ENCODE measurements around the gene ADCY3. TPM values are rescaled to one million over a fixed set of nuclear protein-coding genes. Genes with fewer than 3 reads are reported as not detected.

The ADCY3 gene
- total RNA-seq, 1 donor from 2014 or later = 38.6 TPM

GRCh38 chr2:24917731-24918325, 2.2 kb downstream of the ADCY3 start:
- Mint-ChIP-seq H3K4me3 (peak overlapping the region; percentile 69), H3K4me1 (peaks cover 16% of the 10 kb centered on the region), H3K9me3 (no peaks in the 10 kb centered on the region), H3K36me3 (peaks cover 7% of the 10 kb centered on the region), H3K27ac (no peak overlapping the region), H3K27me3 (ENCODE audit: low read depth) (peaks cover 6% of the 10 kb centered on the region)
- no peak for TF ChIP-seq CTCF (IDR thresholded peaks at IDR 0.05; ENCODE audit: unreplicated experiment)
- no peak for DNase-seq (ENCODE audit: low spot score in 2 of 2, unreplicated experiment in 2 of 2)

- Mint-ChIP-seq H3K36me3 (peaks cover 7% of the 10 kb centered on the region), H3K4me3 (no peak overlapping the region), H3K4me1 (peaks cover 16% of the 10 kb centered on the region), H3K9me3 (no peaks in the 10 kb centered on the region), H3K27ac (no peak overlapping the region), H3K27me3 (ENCODE audit: low read depth) (peaks cover 6% of the 10 kb centered on the region)
- TF ChIP-seq CTCF (IDR thresholded peaks at IDR 0.05; ENCODE audit: unreplicated experiment) = no peak
- DNase-seq (ENCODE audit: low spot score in 2 of 2, unreplicated experiment in 2 of 2) = no peak
These were observed 3.0 kb downstream of the ADCY3 start for GRCh38 chr2:24917086-24917485.

- Mint-ChIP-seq H3K36me3 (peaks cover 13% of the 10 kb centered on the region), H3K27me3 (ENCODE audit: low read depth) (peaks cover 2% of the 10 kb centered on the region), H3K9me3 (no peaks in the 10 kb centered on the region), H3K4me3 (no peak overlapping the region), H3K27ac (no peak overlapping the region), H3K4me1 (peaks cover 16% of the 10 kb centered on the region)
- no peak for DNase-seq (ENCODE audit: low spot score in 2 of 2, unreplicated experiment in 2 of 2)
- TF ChIP-seq CTCF (IDR thresholded peaks at IDR 0.05; ENCODE audit: unreplicated experiment) = no peak
These were observed 4.2 kb downstream of the ADCY3 start for GRCh38 chr2:24915796-24916195.

- Mint-ChIP-seq H3K27me3 (ENCODE audit: low read depth) (no peaks in the 10 kb centered on the region), H3K4me1 (peaks cover 16% of the 10 kb centered on the region), H3K36me3 (peaks cover 14% of the 10 kb centered on the region), H3K9me3 (peaks cover 1% of the 10 kb centered on the region), H3K27ac (no peak overlapping the region), H3K4me3 (no peak overlapping the region)
- no peak for TF ChIP-seq CTCF (IDR thresholded peaks at IDR 0.05; ENCODE audit: unreplicated experiment)
- no peak for DNase-seq (ENCODE audit: low spot score in 2 of 2, unreplicated experiment in 2 of 2)
These were observed 4.9 kb downstream of the ADCY3 start for GRCh38 chr2:24915175-24915574.

- DNase-seq (ENCODE audit: low spot score in 2 of 2, unreplicated experiment in 2 of 2) = no peak
- no peak for TF ChIP-seq CTCF (IDR thresholded peaks at IDR 0.05; ENCODE audit: unreplicated experiment)
- H3K27ac Mint-ChIP-seq = no peak overlapping the region
- H3K9me3 Mint-ChIP-seq = peaks cover 6% of the 10 kb centered on the region
- no peaks in the 10 kb centered on the region for H3K27me3 Mint-ChIP-seq (ENCODE audit: low read depth)
- H3K36me3 Mint-ChIP-seq = peaks cover 19% of the 10 kb centered on the region
- H3K4me1 Mint-ChIP-seq = peaks cover 19% of the 10 kb centered on the region
- H3K4me3 Mint-ChIP-seq = no peak overlapping the region
These were observed 5.3 kb downstream of the ADCY3 start for GRCh38 chr2:24914713-24915112.

- H3K4me3 Mint-ChIP-seq = no peak overlapping the region
- TF ChIP-seq CTCF (IDR thresholded peaks at IDR 0.05; ENCODE audit: unreplicated experiment) = no peak
- no peaks in the 10 kb centered on the region for H3K27me3 Mint-ChIP-seq (ENCODE audit: low read depth)
- no peak for DNase-seq (ENCODE audit: low spot score in 2 of 2, unreplicated experiment in 2 of 2)
- peaks cover 16% of the 10 kb centered on the region for H3K4me1 Mint-ChIP-seq
- H3K36me3 Mint-ChIP-seq = peaks cover 22% of the 10 kb centered on the region
- H3K27ac Mint-ChIP-seq = no peak overlapping the region
- peaks cover 8% of the 10 kb centered on the region for H3K9me3 Mint-ChIP-seq
These were observed 6.1 kb downstream of the ADCY3 start for GRCh38 chr2:24913911-24914310.
